Measurements from ENCODE around the gene DHRS3.

Gene DHRS3

GRCh38 chr1:12604114-12604874 is 13.7 kb downstream of the DHRS3 start:
- Histone ChIP-seq H3K4me1 (ENCODE audit: control insufficient read depth, insufficient read depth, low read length) (peaks cover 51% of the 10 kb centered on the region), H3K27ac (ENCODE audit: low read depth, low read length) (no peak overlapping the region), H3K9me3 (ENCODE audit: control insufficient read depth, insufficient read depth, low read length) (no peaks in the 10 kb centered on the region), H3K4me3 (ENCODE audit: low read depth, low read length) (no peak overlapping the region), H3K27me3 (ENCODE audit: control insufficient read depth, insufficient read depth, low read length) (no peaks in the 10 kb centered on the region), H3K9ac (ENCODE audit: low read depth, low read length) (no peak overlapping the region), H3K36me3 (ENCODE audit: control insufficient read depth, insufficient read depth, low read length) (peaks cover 21% of the 10 kb centered on the region)

- H3K36me3 ChIP-seq (ENCODE audit: control insufficient read depth, insufficient read depth, low read length) = peaks cover 12% of the 10 kb centered on the region
- no peaks in the 10 kb centered on the region for H3K9me3 ChIP-seq (ENCODE audit: control insufficient read depth, insufficient read depth, low read length)
- H3K4me1 ChIP-seq (ENCODE audit: control insufficient read depth, insufficient read depth, low read length) = peaks cover 46% of the 10 kb centered on the region
- no peak overlapping the region for H3K9ac ChIP-seq (ENCODE audit: low read depth, low read length)
- H3K27ac ChIP-seq (ENCODE audit: low read depth, low read length) = no peak overlapping the region
- H3K27me3 ChIP-seq (ENCODE audit: control insufficient read depth, insufficient read depth, low read length) = no peaks in the 10 kb centered on the region
- no peak overlapping the region for H3K4me3 ChIP-seq (ENCODE audit: low read depth, low read length)
These were observed 14.8 kb downstream of the DHRS3 start for GRCh38 chr1:12603224-12603623.

- Histone ChIP-seq H3K36me3 (ENCODE audit: control insufficient read depth, insufficient read depth, low read length) (peaks cover 9% of the 10 kb centered on the region), H3K4me3 (ENCODE audit: low read depth, low read length) (no peak overlapping the region), H3K27ac (ENCODE audit: low read depth, low read length) (no peak overlapping the region), H3K4me1 (ENCODE audit: control insufficient read depth, insufficient read depth, low read length) (peaks cover 45% of the 10 kb centered on the region), H3K9ac (ENCODE audit: low read depth, low read length) (no peak overlapping the region), H3K9me3 (ENCODE audit: control insufficient read depth, insufficient read depth, low read length) (no peaks in the 10 kb centered on the region), H3K27me3 (ENCODE audit: control insufficient read depth, insufficient read depth, low read length) (no peaks in the 10 kb centered on the region)
These were observed 15.4 kb downstream of the DHRS3 start for GRCh38 chr1:12602659-12603024.

- H3K4me1 ChIP-seq (ENCODE audit: control insufficient read depth, insufficient read depth, low read length) = peaks cover 45% of the 10 kb centered on the region
- H3K27ac ChIP-seq (ENCODE audit: low read depth, low read length) = no peak overlapping the region
- H3K9ac ChIP-seq (ENCODE audit: low read depth, low read length) = no peak overlapping the region
- H3K27me3 ChIP-seq (ENCODE audit: control insufficient read depth, insufficient read depth, low read length) = no peaks in the 10 kb centered on the region
- no peaks in the 10 kb centered on the region for H3K9me3 ChIP-seq (ENCODE audit: control insufficient read depth, insufficient read depth, low read length)
- no peak overlapping the region for H3K4me3 ChIP-seq (ENCODE audit: low read depth, low read length)
- H3K36me3 ChIP-seq (ENCODE audit: control insufficient read depth, insufficient read depth, low read length) = peaks cover 6% of the 10 kb centered on the region
These were observed 16.0 kb downstream of the DHRS3 start for GRCh38 chr1:12601700-12602658.

GRCh38 chr1:12600880-12601633 is 17.0 kb downstream of the DHRS3 start:
- Histone ChIP-seq H3K4me1 (ENCODE audit: control insufficient read depth, insufficient read depth, low read length) (peaks cover 54% of the 10 kb centered on the region), H3K27ac (ENCODE audit: low read depth, low read length) (no peak overlapping the region), H3K36me3 (ENCODE audit: control insufficient read depth, insufficient read depth, low read length) (peaks cover 4% of the 10 kb centered on the region; the same call in 1 of the 2 replicates), H3K4me3 (ENCODE audit: low read depth, low read length) (no peak overlapping the region), H3K9ac (ENCODE audit: low read depth, low read length) (no peak overlapping the region), H3K9me3 (ENCODE audit: control insufficient read depth, insufficient read depth, low read length) (no peaks in the 10 kb centered on the region), H3K27me3 (ENCODE audit: control insufficient read depth, insufficient read depth, low read length) (no peaks in the 10 kb centered on the region)

- H3K36me3 ChIP-seq (ENCODE audit: control insufficient read depth, insufficient read depth, low read length) = peaks cover 4% of the 10 kb centered on the region; the same call in 1 of the 2 replicates
- no peaks in the 10 kb centered on the region for H3K27me3 ChIP-seq (ENCODE audit: control insufficient read depth, insufficient read depth, low read length)
- H3K9me3 ChIP-seq (ENCODE audit: control insufficient read depth, insufficient read depth, low read length) = no peaks in the 10 kb centered on the region
- H3K9ac ChIP-seq (ENCODE audit: low read depth, low read length) = no peak overlapping the region
- H3K4me1 ChIP-seq (ENCODE audit: control insufficient read depth, insufficient read depth, low read length) = peaks cover 56% of the 10 kb centered on the region
- no peak overlapping the region for H3K27ac ChIP-seq (ENCODE audit: low read depth, low read length)
- no peak overlapping the region for H3K4me3 ChIP-seq (ENCODE audit: low read depth, low read length)
These were observed 17.7 kb downstream of the DHRS3 start for GRCh38 chr1:12600335-12600734.

GRCh38 chr1:12599657-12600056 is 18.4 kb downstream of the DHRS3 start:
- Histone ChIP-seq H3K36me3 (ENCODE audit: control insufficient read depth, insufficient read depth, low read length) (peaks cover 4% of the 10 kb centered on the region; the same call in 1 of the 2 replicates), H3K27ac (ENCODE audit: low read depth, low read length) (no peak overlapping the region), H3K27me3 (ENCODE audit: control insufficient read depth, insufficient read depth, low read length) (no peaks in the 10 kb centered on the region), H3K9ac (ENCODE audit: low read depth, low read length) (no peak overlapping the region), H3K4me1 (ENCODE audit: control insufficient read depth, insufficient read depth, low read length) (peaks cover 59% of the 10 kb centered on the region), H3K4me3 (ENCODE audit: low read depth, low read length) (no peak overlapping the region), H3K9me3 (ENCODE audit: control insufficient read depth, insufficient read depth, low read length) (no peaks in the 10 kb centered on the region)

- H3K9ac ChIP-seq (ENCODE audit: low read depth, low read length) = no peak overlapping the region
- H3K27me3 ChIP-seq (ENCODE audit: control insufficient read depth, insufficient read depth, low read length) = no peaks in the 10 kb centered on the region; the same call in 1 of the 2 replicates
- H3K36me3 ChIP-seq (ENCODE audit: control insufficient read depth, insufficient read depth, low read length) = peaks cover 4% of the 10 kb centered on the region; the same call in 1 of the 2 replicates
- no peak overlapping the region for H3K4me3 ChIP-seq (ENCODE audit: low read depth, low read length)
- no peaks in the 10 kb centered on the region for H3K9me3 ChIP-seq (ENCODE audit: control insufficient read depth, insufficient read depth, low read length)
- H3K4me1 ChIP-seq (ENCODE audit: control insufficient read depth, insufficient read depth, low read length) = peaks cover 59% of the 10 kb centered on the region
- no peak overlapping the region for H3K27ac ChIP-seq (ENCODE audit: low read depth, low read length)
These were observed 19.0 kb downstream of the DHRS3 start for GRCh38 chr1:12598974-12599373.

- H3K9ac ChIP-seq (ENCODE audit: low read depth, low read length) = no peak overlapping the region
- peaks cover 62% of the 10 kb centered on the region for H3K4me1 ChIP-seq (ENCODE audit: control insufficient read depth, insufficient read depth, low read length)
- no peaks in the 10 kb centered on the region; the same call in 1 of the 2 replicates for H3K27me3 ChIP-seq (ENCODE audit: control insufficient read depth, insufficient read depth, low read length)
- H3K27ac ChIP-seq (ENCODE audit: low read depth, low read length) = no peak overlapping the region
- H3K4me3 ChIP-seq (ENCODE audit: low read depth, low read length) = no peak overlapping the region
- H3K36me3 ChIP-seq (ENCODE audit: control insufficient read depth, insufficient read depth, low read length) = no peaks in the 10 kb centered on the region
- no peaks in the 10 kb centered on the region for H3K9me3 ChIP-seq (ENCODE audit: control insufficient read depth, insufficient read depth, low read length)
These were observed 20.2 kb downstream of the DHRS3 start for GRCh38 chr1:12597792-12598191.

GRCh38 chr1:12596007-12596821 is 21.8 kb downstream of the DHRS3 start:
- H3K4me3 ChIP-seq (ENCODE audit: low read depth, low read length) = peak overlapping the region; percentile 67
- H3K27me3 ChIP-seq (ENCODE audit: control insufficient read depth, insufficient read depth, low read length) = no peaks in the 10 kb centered on the region; the same call in 1 of the 2 replicates
- H3K9ac ChIP-seq (ENCODE audit: low read depth, low read length) = no peak overlapping the region
- no peaks in the 10 kb centered on the region for H3K9me3 ChIP-seq (ENCODE audit: control insufficient read depth, insufficient read depth, low read length)
- peaks cover 51% of the 10 kb centered on the region for H3K4me1 ChIP-seq (ENCODE audit: control insufficient read depth, insufficient read depth, low read length)
- peak overlapping the region; percentile 51 for H3K27ac ChIP-seq (ENCODE audit: low read depth, low read length)
- peaks cover 10% of the 10 kb centered on the region for H3K36me3 ChIP-seq (ENCODE audit: control insufficient read depth, insufficient read depth, low read length)
